Breast epithelium (tissue), 3 donors: ENCODE results near the gene SPOP.

Experiments
- CTCF ChIP-seq, 3 donors: fragments of 450-650 bp; IDR thresholded peaks; one replicate each; pipeline ENCODE4 v1.5.1; 2016 to 2017; ENCODE audit warnings: antibody characterized with exemption in 3 of 3, mild to moderate bottlenecking in 3 of 3, moderate library complexity in 3 of 3
- POLR2A ChIP-seq: fragments of 450-650 bp; IDR thresholded peaks from one replicate; pipeline ENCODE4 v1.6.1; 2016; ENCODE audit warnings: antibody characterized with exemption, mild to moderate bottlenecking, moderate library complexity
- POLR2AphosphoS5 ChIP-seq, 3 donors: sonication (generic); formaldehyde crosslinking; IDR thresholded peaks; one replicate each; pipeline ENCODE4 v1.6.1; 2017; ENCODE audit warnings: antibody characterized with exemption in 3 of 3

DNA sequence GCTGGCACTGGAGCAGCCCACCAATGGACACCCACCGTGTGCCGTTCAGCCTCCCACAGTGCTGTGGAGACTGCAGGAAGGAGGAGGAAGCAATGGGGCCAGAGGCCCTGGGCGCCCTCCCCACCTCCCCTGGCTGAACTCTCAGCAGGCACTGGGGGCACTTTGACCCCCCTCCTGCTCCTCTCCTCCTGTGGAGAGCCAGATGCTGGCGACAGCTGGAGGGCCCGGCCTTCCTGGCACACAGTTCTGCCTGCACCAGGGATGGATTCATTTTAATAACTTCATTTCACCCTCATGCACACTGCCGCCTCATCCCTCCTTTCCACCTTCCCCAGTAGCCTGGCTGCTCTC, 96.3 kb downstream of the SPOP start:
- TF ChIP-seq POLR2A, result no peak
- no peak for TF ChIP-seq CTCF (IDR thresholded peaks at IDR 0.05)
- TF ChIP-seq POLR2AphosphoS5 (IDR thresholded peaks at IDR 0.05), result no peak
